GM18519 (cell line): ENCODE data around the gene HYCC1.
A peak's percentile ranks its signal among the peaks of the same experiment; 100 is the strongest.

Experiments used
- ATAC-seq: cut with Tn5 transposase; IDR thresholded peaks from one replicate; pipeline ENCODE4 v1.9.1; 2021; ENCODE audit warnings: mild to moderate bottlenecking, moderate library complexity; ENCODE audit not compliant: unreplicated experiment, low FRiP score

Gene HYCC1

DNA sequence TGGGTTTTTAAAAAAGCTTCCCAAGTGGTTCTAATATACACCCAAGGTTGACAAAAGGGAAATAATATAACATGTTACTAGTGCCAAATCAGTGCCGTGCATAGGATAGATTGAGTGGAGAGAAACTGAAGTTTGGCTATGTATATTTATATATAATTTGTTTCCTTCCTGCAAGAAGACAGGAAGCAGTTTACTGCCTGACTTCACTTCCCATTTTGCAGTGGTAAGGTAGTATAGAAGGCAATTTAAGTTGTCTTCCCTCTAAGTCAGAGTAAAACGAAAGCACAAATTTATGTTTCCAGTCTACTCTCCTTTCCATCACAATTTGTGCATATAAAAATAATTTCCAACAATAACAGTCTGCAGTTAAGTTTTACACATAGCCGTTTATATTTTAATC, 3.4 kb upstream of the HYCC1 start:
- ATAC-seq, result no peak

DNA sequence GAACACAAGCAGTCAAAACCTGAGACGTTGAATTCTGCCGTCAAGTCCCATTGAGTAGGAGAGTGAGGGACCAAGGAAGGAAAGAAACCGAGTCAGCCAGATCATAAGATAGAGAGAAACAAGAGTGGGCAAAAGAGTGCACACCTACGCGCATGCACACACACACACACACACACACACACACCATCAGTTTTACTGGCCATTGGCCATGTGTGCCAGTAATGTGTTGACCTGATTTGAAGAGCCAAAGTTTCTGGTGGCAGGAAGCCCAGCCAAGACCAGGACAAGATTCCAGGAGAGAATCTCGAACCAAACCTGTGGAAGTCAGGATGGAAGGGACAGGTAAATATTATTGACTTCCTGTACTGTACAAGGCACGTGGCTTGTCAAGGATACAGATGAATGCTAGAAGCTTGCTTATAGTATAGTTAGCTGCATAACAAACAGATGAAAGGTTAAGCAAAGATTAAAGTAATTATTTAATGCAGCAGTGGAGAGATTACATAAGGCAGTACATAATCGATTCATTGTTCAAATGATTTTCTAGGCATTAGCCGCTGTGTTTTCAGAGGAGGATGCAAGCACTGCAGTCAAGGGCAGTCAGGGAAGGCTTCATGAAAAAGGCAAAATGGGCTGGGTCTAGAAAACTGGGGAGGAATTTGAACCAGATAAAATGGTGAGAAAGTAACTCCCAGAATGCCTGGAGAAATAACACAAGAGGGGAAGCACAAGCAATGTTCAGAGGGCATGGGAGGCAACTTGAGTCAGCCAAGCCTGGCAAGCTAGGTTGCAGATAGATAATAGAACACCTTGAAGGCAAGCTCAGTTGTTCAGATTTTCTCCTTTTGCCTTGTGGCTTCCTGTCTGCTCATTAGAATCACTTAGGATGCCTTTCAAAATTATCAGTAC, 2.7 kb upstream of the HYCC1 start:
- ATAC-seq, result no peak

DNA sequence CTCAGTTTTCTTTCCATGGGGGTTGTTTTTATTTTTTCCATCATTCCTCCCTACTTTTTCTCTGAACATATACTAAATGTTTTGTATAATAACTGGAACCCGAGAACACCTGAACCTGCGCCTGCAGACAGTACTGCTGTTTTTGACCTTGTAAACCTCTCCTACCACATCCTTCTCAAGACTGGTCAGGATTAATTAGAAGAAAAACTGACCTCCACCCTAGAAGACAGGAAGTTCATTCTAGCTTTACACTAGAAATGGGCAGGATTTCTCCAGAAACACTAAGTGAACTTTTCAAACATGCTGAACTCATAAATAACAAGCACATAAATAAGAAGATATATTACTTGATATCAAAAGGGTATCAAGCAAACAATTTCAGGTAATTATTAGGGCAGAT, 751 bp upstream of the HYCC1 start:
- ATAC-seq, result no peak

DNA sequence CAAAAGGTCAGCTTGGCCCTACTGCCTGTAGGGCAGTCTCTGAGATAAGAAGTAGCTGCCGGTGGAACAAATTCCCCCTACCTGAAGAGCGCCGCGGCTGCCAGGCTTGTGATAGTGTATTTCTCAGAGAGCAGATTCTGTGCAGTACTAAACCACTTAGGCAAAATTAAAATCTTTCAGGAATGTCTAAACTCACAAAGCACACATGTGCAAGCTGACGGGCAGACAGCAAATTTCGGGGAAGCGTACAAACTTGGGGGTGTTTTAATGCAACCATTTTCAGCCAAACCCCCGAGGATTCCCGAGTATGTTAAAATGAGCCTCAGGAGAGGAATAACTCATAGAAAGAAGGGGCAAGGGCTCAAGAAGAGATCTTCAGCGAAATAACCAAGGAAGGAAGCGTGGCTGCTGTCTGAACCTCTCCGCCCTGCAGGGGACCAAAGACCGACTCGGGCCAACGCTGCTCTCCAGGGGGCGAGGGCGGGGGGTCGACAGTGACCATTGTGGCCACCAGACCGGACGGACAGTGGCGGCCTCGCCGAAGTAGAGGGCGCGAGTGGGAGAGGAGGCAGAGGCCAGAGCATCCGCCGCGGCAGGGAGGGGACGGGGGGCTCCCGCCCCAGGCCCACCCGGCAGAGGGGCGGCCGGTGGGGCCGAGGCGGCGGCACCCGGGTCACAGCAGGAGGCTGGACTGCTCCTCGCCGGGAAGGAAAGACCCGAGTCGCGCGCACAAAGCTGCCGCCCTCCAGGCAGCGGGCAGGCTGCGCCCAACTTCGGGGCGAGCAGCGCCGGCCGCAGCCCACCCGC, 819 bp downstream of the HYCC1 start:
- ATAC-seq, result peak; percentile 0

DNA sequence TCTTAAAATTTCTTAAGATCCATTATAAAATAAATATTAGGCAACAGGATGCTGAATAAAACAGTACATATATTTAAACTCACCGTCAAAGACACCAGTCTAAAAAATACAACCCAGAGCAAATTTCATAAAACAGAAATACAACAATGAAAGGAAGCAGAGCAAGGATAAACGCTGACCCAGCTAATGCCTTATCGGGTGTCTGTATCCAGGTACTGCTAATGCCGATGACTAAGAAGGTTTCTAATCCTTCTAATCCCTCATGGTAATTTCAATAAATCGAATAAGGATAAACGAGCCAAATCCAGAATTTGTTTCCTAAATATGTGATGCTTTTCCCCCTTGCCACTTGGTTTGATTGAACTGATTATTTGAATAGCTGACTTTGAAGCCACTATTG, 1.7 kb downstream of the HYCC1 start:
- no peak for ATAC-seq

DNA sequence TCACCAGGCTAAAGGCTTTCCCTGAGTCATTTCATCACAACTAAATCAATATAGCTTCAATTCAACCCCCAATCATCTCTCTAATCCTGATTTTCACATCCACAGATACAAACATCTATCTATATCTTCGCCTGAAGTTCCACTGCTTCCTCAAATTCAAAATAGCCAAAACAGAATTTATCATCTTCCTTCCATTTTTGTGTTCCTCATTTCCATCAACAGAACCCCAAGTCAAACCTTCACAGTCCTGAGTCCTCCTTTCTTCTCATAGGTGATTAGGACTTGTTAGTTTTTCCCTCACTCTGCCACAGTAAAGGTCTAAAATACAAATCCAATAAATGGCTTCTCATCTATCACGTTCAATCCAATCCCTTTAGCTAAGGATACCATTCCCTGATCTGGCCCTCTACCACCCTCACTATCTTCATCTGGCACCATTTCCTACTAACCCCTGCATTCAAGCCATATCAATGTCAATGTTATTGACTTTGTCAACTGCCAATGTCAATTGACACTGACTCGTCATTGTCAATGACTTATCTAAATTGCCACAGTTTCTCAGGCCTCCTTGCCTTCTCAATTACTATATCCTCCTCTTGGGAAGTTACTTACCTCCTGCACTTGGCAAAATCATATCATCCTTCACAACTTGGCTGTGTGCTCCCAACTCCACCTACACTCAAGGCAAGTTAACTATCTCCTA, 2.6 kb downstream of the HYCC1 start:
- ATAC-seq, result no peak

DNA sequence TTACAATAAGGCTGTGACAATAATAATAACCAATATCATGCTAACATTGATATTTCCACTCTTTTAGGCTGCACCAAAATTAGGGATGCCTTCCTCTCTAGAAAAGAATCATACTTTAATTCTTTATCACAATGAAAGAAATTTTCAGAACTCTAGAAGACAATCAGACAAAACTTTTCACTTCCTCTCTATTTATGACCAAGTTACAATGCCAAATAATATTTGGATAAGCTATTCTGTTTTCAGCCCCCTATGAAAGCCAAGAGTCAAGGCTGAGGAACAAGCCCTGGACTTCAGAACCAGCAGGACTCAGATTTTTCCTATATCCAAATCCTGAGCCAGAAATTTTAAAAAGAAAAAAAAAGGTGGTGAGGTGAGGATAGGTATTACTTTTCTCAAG, 4.6 kb downstream of the HYCC1 start:
- ATAC-seq, result no peak

DNA sequence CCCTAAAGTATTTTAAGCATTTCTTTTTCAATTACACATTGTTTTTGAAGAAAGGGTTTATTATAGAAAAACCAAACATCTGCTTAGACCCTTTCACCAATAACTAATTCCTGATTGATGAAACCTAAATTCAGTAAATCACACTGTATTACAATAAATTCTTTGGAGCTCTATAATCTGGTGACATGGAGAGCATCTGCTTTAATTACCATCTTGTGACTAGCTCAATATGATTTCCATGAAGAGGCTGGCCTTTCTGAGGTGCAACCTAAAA, 9.7 kb downstream of the HYCC1 start:
- no peak for ATAC-seq

DNA sequence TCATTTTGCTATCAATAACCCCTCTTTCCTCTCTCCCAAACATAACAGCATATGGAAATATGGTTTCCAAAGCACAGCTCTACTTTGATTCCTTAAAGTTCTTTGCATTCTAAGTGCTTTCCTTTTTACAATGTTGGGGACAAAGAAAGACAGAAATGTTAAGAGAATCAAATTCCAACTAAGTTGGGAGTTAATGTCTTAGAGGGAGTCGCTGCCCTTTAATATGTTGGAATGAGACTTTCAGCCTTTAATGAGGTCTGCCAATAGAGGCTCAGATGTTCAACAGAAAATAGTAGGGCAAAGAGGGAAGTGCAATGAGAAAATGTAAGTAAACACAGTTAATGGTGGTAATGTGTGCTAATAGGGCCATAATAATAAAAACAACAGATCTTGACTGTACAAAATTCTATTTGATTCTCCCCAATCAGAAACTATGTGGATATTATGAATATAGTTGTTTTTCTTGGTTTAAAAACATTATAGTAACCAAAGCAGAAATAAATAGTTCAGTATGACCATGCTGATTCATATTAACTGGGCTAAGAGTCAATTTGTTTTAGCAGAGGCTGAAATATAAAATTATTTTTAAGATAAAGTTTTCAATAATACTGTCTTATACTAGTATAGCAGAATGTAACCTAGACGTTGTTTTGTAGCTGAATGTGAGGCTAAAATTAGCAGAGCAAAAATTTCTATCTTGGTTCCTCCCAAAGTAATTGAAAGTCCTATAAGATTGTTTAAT, 10.3 kb downstream of the HYCC1 start:
- no peak for ATAC-seq

DNA sequence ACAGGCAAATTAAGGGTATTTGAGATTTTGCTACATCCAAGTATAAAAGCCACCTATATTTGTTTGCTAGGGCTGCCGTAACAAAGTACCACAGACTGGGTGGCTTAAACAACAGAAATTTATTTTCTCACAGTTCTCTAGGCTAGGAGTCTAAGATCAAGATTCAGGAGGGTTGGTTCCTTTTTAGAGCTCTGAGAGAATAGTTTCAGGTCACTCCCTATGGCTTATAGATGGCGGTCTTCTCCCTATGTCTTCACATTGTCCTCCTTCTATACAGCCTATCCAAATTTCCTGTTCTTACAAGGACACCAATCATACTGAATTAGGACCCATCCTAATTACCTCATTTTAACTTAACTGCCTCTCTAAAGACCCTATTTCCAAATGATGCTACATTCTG, 11.2 kb downstream of the HYCC1 start:
- no peak for ATAC-seq

DNA sequence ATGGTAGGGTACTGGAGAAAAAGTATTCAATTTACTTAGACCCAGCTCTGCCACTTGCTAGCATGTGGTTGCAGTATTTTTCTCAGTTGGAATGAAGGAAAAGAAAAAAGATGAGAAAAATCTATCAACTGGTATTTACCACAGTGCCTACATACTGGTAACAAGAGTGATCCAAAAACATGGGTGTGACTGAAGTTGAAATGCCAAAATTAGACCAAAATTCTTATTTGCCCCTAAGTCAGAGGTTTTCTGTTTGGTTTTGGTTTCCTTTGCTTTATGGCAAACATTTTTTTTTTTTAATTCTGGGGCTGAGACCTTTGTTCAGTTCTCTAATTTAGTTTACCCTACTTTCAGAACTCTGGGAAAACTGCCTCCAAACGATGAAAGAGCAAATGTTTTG, 12.3 kb downstream of the HYCC1 start:
- ATAC-seq, result no peak

DNA sequence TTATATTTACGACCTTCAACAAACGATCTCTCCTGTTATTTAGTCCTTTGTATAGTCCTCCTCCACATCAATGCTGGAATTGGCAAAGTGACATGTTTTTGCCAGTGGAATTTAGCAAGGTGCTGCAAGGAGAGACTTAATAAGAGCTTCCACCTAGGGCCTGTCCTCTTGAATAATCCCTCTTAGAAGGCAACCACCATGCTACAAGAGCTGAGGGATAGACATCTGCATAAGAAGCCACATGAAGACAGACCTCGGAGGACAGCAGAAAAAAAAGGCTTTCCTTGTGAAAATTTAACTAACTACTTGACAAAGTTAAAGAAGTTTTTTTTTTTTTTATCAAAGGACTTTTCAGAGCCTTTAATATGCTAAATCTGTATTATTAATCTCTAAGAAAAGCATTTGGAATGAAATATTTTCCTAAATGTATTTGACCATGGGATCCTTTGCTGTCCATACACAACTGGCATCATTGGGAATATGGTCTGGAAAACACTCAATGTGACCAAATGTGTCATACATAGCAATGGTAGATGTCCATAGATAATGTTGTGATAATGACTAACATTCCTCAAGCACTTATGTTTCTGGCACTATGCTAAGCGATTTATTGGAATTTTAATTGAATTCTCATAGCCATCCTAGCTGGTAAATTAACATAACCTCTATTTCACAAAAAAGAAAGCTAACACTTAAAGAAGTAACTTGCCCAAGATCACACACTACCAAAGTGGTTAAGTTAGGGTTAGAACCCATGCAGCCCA, 13.2 kb downstream of the HYCC1 start:
- ATAC-seq, result no peak

DNA sequence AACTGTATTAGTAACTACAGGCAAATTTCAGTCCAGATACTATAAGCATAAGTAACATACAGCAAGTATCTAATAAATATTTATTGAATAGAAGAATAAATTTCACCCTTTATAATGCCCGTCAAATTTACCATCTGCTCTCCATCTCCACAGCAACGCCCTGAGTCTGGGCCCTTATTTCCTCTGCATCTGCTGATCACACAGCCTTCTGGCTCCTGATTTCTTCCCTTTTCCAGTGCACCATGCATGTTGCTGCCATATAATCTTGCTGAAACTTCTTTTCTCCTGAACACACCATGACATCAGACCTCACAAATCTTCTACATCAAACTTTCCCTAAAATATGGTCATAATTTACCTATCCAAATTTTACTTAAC, 15.4 kb downstream of the HYCC1 start:
- ATAC-seq, result no peak

DNA sequence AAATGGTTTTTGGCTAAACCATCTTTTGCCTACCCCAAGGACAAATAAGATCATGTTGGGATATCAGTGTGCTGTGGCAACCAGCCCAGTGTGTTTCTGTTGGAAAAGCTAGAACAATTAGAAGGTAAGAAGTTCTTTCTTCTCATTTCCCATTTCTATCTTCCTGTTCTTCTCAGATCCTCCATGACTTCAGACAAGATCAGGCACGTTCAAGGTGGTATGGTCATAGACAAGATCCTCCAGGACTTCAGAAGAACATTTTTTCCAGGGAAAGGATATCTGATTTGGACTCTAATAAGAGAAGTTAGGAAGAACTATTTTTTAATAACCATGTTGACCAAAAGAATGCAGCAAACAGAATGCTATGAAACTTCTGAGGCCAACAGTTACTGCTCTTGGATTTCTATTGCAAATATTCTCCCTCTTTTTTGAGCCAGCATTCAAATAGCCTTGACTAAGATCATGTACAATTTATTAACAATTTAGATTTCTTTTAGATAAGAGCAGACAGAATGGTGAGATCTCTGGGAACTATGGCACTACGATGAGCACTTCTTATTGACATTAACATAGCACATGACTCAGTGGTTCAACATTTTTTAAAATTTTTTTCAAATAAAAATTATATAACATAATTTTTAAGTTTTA, 15.9 kb downstream of the HYCC1 start:
- no peak for ATAC-seq

DNA sequence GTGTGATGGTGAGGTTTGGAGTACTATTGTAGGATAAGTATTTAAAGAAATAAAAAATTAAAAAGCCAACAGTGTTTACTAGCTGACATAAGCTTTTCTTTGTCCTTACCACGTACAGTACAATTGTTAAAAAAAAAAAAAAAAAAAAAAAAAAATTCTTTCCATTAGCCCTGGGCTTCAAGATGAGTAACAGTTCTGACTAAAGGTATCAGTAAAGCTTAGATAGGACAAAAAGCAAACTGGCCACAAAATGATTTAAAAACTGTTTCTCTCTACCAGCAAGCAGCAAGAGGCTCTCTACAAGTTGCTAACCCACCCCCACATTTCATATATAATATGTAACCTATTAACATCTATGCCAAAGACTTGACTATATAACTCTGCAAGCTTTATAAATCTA, 17.5 kb downstream of the HYCC1 start:
- ATAC-seq, result no peak

DNA sequence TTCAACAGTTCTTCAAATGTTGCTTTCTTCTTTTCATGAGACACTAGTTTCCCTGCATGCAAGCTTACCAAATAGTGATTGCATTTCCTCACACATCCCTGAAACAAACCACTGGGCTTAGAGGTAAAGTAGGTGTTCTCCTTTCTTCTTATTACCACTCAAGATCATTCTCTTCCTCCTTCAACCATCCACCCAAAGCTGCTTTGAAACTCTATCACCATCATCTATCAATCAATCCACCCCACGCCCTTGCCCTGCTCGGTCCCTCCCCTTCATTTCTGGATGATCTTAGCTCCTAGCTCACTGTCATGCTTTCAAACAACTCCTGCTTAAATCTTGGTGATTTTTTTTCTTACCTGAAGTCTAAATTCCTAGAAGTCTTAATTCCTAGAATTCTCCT, 18.9 kb downstream of the HYCC1 start:
- no peak for ATAC-seq

DNA sequence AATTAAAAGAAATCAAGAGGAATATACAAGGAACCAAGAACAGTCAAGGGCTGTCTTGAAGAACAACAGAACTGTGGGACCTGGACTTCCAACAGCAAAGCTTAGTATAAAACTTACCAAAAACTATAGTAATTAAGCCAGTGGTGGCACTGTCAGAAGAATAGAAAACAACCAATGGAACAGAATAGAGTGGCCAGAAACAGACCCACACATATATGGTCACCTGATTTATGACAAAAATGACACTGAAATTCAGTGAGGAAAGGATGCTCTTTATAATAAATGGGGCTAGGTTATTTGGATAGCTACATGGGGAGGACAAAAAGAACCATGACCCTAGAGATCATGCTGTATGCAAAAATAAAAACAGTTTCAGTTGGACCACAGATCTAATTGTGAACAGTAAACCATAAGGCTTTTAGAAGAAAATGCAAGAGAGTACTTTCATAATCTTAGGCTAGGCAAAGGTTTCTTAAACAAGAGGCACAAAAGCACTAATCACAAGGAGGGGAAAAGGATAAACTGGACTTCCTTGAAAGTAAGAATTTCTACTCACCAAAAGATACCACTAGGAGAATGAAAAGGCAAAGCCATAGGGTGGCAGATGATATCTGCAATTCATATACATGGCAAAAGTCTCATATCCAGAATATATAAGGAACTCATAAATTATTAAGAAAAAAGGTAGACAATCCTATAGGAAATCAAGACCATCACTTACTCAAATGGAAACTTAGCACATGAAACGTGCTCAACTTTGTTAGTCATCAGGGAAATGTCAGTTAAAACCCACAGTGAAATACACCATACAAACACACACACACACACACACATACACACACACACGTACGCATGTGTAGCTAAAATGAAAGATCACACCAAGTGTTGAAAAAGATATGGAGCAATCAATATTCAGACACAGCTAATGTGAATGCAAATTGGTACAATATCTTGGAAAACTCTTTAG, 20.8 kb downstream of the HYCC1 start:
- peak; percentile 76 for ATAC-seq

DNA sequence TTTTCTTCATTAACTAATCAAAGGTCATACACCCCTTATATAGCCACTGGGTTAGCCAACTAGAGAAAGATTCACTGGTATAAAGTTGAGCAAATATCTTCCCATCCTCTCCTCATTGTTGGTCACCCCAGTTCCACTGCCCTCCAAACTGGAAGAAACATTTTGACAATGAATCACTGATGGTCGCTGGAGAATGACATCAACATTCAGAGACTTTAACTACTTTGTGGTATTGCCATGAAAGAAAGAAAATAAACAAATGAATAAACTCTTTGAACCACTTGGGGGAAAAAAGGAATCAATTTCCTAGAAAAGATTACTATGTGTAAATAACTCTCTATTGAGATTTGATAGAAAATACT, 23.4 kb downstream of the HYCC1 start:
- no peak for ATAC-seq
